ENCODE data around the gene E2F1. TPM values are rescaled to one million over a fixed set of nuclear protein-coding genes. Genes with fewer than 3 reads are reported as not detected.

E2F1 gene
- total RNA-seq, 4 donors from 2014 or later: 1.3 to 4.2 (median 1.8) TPM

DNA sequence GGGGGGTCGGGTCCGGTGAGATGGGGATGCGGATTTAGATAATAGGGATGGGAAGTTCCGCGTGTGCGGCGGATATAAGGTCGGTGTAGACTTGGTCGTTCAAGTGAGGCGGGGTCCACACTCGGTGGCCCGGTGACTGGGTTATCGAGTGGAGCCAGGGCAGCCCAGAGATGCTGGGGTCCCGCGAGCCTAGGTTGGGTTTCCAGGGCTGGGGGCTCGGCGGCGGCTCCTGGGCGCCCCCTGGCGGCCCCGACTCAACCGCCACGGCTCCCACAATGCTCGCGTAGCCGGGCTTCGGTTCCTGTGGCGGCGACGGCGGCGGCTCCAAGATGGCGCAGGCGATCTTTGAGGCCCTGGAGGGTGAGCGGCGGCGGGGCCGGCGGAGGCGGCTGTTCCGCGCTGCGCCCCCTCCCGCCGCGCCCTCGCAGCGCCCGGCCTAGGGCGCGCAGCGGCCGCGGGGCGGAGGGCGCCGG lies 45.5 kb upstream of the E2F1 start, which contains the start of gene ZNF341:
TSS of gene ZNF341 (plus strand) at position 304 of the 473 bp plus-strand sequence. CDS start at position 330, 26 bp downstream.
- Histone ChIP-seq H3K27ac (peak within 1 kb of the TSS; percentile 76 to 96 (median 94)), H3K36me3 (no peaks in the 10 kb centered on the region), H3K4me1 (peaks cover 0 to 29% (median 24%) of the 10 kb centered on the region in 4 donors), H3K27me3 (no peaks in the 10 kb centered on the region), H3K4me3 (peak within 1 kb of the TSS; percentile 40 to 69 (median 66)), H3K9me3 (peaks cover 0 to 10% (median 2%) of the 10 kb centered on the region in 4 donors)
- WGBS, 2 donors: 4% methylated on average over 35 to 51 of the region's 57 CpGs
- DNase-seq (ENCODE audit: low spot score in 2 of 2): peak; percentile 56 to 71
- TF ChIP-seq POLR2A (IDR thresholded peaks at IDR 0.05) (peak in 1 of 2 donors; percentile 41), EP300 (IDR thresholded peaks at IDR 0.05) (peak in 1 of 2 donors; percentile 70)
- TF ChIP-seq, protein P1, sequence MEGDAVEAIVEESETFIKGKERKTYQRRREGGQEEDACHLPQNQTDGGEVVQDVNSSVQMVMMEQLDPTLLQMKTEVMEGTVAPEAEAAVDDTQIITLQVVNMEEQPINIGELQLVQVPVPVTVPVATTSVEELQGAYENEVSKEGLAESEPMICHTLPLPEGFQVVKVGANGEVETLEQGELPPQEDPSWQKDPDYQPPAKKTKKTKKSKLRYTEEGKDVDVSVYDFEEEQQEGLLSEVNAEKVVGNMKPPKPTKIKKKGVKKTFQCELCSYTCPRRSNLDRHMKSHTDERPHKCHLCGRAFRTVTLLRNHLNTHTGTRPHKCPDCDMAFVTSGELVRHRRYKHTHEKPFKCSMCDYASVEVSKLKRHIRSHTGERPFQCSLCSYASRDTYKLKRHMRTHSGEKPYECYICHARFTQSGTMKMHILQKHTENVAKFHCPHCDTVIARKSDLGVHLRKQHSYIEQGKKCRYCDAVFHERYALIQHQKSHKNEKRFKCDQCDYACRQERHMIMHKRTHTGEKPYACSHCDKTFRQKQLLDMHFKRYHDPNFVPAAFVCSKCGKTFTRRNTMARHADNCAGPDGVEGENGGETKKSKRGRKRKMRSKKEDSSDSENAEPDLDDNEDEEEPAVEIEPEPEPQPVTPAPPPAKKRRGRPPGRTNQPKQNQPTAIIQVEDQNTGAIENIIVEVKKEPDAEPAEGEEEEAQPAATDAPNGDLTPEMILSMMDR (IDR thresholded peaks at IDR 0.05): peak; percentile 84 to 97 (median 92)

DNA sequence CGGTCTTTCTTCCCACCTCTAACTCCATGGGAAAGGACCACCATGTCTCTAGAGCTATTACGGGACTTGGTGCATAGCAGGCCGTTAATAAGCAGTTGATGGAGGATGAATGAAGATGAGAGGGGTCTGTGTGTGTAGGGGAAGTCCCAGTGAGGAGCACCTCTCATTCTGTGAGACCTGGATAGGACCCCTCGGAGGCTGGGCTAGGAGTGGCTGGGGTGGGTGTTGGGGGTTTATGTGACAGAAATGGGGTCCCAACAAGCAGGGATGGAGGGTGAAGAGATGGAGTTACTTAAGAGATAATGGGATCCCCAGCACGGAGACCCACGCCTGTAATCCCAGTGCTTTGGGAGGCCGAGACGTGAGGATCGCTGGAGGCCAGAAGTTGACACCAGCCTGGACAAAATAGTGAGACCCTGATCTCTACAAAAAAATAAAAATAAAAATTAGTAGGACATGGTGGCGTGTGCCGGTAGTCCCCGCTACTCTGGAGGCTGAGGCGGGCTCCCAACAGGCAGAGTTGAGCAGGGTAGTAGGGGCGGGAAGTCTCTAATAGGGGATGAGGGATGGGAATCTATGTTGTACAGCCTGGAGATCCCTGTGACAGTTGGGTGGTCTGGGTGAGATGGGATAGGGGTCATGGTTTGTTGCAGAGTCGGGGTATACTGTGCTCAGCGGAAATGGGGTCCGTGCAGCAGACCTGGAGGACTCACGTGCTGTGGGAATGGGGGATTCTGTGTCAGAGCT lies 44.9 kb upstream of the E2F1 start:
- Histone ChIP-seq H3K4me1 (peaks cover 0 to 29% (median 24%) of the 10 kb centered on the region in 4 donors), H3K9me3 (peaks cover 0 to 4% (median 0%) of the 10 kb centered on the region in 4 donors), H3K27me3 (no peaks in the 10 kb centered on the region), H3K27ac (peak overlapping the region; percentile 76 to 96 (median 94)), H3K36me3 (no peaks in the 10 kb centered on the region), H3K4me3 (peak overlapping the region; percentile 40 to 69 (median 58))
- WGBS, 2 donors: 80 to 81% methylated on average over 18 of the region's 18 CpGs
- TF ChIP-seq, protein P1 (IDR thresholded peaks at IDR 0.05): no peak
- no peak for TF ChIP-seq POLR2A (IDR thresholded peaks at IDR 0.05)
- TF ChIP-seq EP300 (IDR thresholded peaks at IDR 0.05): no peak
- no peak for DNase-seq (ENCODE audit: low spot score in 2 of 2)

DNA sequence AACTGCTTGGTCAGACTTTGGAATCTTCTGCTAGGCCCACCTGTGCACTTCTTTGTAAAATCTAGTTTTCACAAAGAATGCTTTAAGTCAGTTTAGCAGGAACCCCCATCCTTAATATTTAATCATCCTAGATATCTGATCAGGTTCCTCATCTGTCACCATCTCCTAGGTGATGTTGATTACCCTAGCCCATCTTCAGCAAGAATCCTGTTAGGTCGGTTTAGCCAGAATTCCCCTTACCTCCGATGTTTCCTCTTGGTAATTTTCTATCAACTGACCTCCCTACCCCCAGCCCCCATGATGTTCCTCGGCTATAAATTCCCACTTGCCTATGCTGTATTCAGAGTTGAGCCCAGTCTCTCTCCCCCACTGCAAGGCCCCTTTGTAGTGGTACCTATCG lies 42.9 kb upstream of the E2F1 start:
- no peak for TF ChIP-seq POLR2A (IDR thresholded peaks at IDR 0.05)
- TF ChIP-seq, protein P1 (IDR thresholded peaks at IDR 0.05): no peak
- no peak for TF ChIP-seq EP300 (IDR thresholded peaks at IDR 0.05)
- DNase-seq (ENCODE audit: low spot score in 2 of 2): no peak
- Histone ChIP-seq H3K36me3 (no peaks in the 10 kb centered on the region), H3K27me3 (no peaks in the 10 kb centered on the region), H3K27ac (no peak overlapping the region), H3K4me1 (peaks cover 0 to 23% (median 17%) of the 10 kb centered on the region in 4 donors), H3K9me3 (no peaks in the 10 kb centered on the region), H3K4me3 (no peak overlapping the region)
- WGBS, 2 donors: 68 to 71% methylated on average over 4 of the region's 4 CpGs

DNA sequence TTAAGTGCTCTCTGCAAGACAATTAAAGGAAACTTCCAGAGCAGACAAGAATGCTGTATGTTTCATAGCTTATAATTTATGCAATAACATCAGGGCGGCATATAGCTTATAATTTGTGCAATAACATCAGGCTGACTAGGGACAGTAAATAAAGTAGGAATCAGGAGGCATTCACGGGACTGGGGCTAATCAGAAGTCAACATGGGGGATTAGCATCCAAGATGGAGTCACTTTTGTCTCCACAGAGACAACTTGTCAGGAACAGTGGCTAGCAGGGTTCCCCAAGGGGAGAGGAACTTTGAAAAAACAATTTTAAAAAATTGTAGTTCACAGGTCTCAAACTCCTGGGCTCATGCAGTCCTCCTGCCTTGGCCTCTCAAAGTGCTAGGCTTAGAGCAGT lies 42.3 kb upstream of the E2F1 start:
- H3K4me1 ChIP-seq: peaks cover 0 to 17% (median 11%) of the 10 kb centered on the region in 4 donors
- WGBS, 2 donors: 65 to 67% methylated on average over 2 of the region's 2 CpGs

More for the DNA sequence above, 42.3 kb upstream of the E2F1 start:
- H3K36me3 ChIP-seq: no peaks in the 10 kb centered on the region
- no peak overlapping the region for H3K27ac ChIP-seq
- H3K9me3 ChIP-seq: no peaks in the 10 kb centered on the region
- H3K4me3 ChIP-seq: no peak overlapping the region
- H3K27me3 ChIP-seq: no peaks in the 10 kb centered on the region
- TF ChIP-seq POLR2A (IDR thresholded peaks at IDR 0.05): no peak
- TF ChIP-seq, protein P1 (IDR thresholded peaks at IDR 0.05): no peak
- TF ChIP-seq EP300 (IDR thresholded peaks at IDR 0.05): no peak
- no peak for DNase-seq (ENCODE audit: low spot score in 2 of 2)

Measured in tibial nerve (tissue), 4 donors.